Kidney capillary endothelial cell (primary cell): ENCODE results near the gene ANO1.

ENCODE experiments used
- DNase-seq: peaks from one replicate; pipeline ENCODE4 v3.0.0-alpha.2; 2018; ENCODE audit warnings: low spot score

The ANO1 gene

DNA sequence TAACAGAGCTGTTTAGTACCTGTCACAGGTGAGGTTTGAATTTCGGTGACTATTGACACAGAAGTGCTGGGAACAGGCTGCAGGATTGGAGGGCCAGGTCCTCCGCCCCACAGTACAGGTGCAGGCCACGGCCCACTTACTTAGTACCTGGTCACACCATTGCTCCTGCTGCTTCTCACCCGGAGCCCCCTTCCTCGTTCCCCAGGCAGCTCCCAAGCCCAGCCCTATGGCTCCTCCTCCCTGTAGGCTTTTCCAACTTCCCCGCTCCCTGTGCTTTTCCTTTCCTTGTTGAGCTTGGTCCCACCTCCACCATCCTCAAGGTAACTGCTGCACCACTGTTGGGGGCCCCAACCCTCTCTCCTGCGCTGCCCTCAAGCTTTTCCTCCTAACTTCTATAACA, 27.9 kb upstream of the ANO1 start:
- DNase-seq, result no peak

- DNase-seq, result no peak
These were observed 24.1 kb upstream of the ANO1 start for GRCh38 chr11:70054004-70054403.

DNA sequence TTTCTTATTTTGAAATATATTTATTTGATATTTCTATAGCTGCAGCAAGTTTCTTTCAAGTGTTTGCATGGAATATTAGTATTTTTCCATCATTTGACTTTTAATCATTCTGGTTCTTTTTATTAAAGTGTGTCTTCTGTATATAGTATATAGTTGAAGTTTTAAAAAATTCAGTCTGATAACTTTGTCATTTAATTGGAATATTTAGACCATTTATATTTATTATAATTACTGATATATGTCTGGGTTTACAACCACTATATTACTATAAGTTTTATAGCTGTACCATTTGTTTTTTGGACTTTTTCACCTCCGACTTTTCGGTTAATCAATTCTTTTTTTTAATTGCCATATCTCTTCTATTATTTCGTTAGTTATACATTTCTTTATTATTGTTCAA, 22.7 kb upstream of the ANO1 start:
- no peak for DNase-seq

DNA sequence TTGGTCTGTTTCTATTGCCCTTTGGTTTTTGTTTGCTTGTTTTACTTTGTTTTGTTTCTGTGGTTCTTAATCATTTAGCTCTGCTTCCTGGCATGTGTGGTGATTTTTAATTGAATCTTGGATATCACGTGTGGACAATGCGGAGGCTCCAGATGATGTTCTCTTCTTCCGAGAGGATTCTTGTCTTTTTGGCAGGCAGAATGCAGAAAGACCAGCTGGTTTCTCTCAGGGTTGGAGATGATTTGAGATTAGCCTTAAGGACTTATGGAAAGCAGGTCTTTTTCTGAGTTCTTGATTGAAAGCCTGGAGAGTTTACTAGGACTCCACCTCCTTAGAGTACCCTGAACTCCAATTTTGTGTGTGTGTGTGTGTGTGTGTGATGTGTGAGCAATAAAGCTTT, 21.0 kb upstream of the ANO1 start:
- DNase-seq, result no peak

DNA sequence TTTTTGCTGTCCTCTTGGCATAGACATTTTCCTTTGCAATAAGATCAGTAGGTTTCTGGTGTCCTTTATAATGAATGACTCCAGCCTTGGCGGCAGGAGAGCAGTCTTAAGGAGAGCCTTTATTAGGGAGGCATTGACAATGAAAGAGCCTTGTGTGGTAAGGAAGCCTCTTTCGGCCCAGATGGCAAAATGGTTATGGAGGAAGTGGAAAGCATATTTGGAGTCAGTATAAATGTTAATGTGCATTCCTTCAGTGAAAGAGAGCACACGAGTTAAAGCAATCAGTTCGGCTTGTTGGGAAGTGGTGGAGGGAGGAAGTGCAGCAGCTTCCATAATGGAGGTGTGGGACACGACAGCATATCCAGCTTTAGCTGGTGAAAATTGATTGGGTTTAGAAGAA, 18.1 kb upstream of the ANO1 start:
- no peak for DNase-seq

DNA sequence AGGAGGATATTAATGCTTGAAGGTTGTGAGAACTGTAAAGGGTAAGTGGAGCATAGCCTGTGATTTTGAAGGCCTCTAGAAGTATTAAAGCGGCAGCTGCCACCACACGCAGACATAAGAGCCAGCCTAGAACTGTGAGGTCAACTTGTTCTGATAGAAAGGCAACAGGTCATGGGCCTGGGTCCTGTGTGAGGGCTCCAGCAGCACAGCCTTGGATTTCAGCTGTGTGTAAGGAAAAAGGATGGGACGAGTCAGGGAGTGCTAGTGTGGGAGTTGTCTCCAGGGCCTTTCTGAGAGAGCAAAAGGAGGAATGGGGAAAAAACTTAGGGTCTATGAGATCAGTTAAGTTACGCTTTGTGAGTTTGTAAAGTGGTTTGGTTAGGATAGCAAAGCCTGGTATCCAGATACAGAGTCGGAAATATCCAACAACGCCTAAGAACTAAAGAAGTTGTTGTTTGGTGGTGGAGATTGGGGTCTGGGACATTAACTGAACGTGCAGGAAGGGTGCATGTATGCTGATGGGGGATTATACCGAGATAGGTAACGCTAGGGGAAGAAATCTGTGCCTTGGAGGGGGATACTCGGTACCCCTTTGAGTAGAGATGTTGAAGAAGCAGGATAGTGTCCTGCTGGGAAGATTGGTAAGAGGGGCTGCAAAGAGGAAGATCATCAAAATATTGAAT, 17.4 kb upstream of the ANO1 start:
- no peak for DNase-seq

- no peak for DNase-seq
These were observed 16.4 kb upstream of the ANO1 start for GRCh38 chr11:70061734-70062133.

DNA sequence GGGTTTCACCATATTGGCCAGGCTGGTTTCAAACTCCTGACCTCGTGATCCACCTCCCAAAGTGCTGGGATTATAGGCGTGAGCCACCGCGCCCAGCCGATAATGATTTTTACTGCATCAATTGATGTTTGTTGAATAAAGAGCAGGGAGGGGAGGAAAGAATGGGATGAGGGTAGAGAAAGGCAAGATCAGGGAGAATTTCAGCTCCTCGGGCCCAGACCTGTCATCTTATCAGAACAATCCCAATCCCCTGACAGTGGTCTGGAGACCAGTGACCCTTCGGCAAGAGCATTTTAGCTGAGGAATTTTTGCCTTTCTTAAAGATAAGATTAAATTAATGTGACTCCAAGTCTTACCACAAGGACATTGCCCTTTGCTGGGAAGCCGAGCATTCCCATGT, 15.0 kb upstream of the ANO1 start:
- no peak for DNase-seq

- DNase-seq, result no peak
These were observed 14.6 kb upstream of the ANO1 start for GRCh38 chr11:70063555-70063954.

- DNase-seq, result no peak
These were observed 13.9 kb upstream of the ANO1 start for GRCh38 chr11:70064008-70064725.

DNA sequence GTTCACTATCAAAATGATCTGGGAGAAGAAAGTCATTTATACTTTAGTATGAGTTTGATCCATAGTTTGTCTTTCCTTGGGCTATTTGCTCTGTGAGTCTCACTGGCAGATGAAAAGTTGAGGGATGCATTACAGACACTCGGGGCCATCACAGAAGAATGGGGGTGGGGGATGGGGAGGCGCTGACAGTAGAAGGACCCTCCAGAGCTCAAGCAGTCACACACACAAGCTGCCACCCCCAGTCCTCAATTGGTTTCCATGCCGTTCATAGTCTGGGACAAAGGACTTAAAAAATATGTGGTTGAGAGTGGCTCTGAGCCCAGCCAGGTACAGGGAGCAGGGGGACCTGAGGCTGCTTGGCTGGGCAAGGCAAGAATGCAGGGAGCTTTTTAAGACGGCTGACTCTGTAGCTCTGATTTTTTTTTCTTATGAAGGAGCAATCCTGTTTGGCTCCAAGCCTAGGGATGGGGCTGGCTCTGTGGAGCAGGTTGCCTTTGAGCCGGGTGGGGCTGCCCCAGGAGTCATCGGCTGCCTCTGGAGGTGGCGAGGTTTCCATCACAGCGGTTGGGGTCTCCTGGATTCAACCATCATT, 13.3 kb upstream of the ANO1 start:
- no peak for DNase-seq

- DNase-seq, result no peak
These were observed 12.6 kb upstream of the ANO1 start for GRCh38 chr11:70065318-70066135.

GRCh38 chr11:70066136-70066520, 12.0 kb upstream of the ANO1 start:
- no peak for DNase-seq

GRCh38 chr11:70066628-70067027, 11.5 kb upstream of the ANO1 start:
- DNase-seq, result no peak

DNA sequence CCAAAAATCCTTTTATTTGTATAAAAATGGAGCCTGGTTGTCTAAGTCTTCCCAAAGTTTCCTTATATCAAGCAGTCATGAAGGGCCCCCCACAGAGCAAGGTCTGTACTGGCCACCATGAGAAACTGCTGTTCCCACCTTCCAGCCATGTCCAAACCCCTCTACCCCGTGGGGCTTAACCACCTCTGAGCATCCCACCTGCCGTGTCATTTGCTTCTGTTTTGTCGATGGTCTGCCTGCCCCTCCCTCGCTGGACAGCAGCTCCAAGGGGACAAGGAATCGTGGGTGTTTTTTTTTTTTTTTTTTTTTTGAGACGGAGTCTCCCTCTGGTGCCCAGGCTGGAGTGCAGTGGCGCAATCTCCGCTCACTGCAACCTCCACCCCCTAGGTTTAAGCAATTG, 11.1 kb upstream of the ANO1 start:
- DNase-seq, result no peak

GRCh38 chr11:70067591-70068341, 10.4 kb upstream of the ANO1 start:
- DNase-seq, result no peak

GRCh38 chr11:70068345-70068744, 9.8 kb upstream of the ANO1 start:
- no peak for DNase-seq

DNA sequence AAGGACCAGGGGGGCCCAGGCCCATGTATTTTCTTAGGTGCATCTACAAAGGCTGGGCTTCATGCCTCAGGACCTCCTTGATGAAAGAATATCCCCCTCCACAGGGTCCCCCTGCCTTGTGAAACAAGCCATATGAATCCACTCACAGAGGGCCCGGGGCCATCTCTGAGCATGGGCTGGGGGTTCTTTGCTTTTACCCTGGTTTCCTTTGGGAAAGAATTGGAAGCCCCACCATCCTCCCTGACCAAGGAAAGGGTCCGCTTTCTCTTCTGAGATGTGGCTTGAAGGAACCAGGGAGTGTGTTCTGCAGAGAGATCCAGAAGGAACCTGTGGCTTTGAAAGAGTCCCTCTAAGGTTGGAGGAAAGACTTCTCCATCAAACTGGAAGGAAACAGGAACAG, 9.2 kb upstream of the ANO1 start:
- no peak for DNase-seq

DNA sequence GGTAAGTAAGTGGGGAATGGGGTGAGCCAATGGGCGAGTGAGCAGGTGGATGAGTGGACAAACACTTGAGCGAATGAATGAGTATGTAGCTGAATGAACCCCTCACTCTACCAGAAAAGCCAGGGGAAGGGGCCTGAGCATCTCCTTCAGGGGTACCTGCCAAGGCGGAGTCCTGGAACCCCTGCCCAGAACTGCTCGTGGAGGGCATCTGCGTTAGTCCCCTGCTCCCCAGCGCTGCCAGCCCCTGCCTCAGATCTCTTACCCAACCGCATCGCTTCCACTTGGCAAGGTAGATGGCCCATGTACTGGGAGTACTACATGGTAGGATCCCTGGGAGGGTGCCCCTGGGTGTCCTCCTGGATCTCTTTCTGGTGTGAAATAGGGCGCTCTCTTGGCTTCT, 7.4 kb upstream of the ANO1 start:
- DNase-seq, result no peak

- no peak for DNase-seq
These were observed 6.1 kb upstream of the ANO1 start for GRCh38 chr11:70071996-70072395.

DNA sequence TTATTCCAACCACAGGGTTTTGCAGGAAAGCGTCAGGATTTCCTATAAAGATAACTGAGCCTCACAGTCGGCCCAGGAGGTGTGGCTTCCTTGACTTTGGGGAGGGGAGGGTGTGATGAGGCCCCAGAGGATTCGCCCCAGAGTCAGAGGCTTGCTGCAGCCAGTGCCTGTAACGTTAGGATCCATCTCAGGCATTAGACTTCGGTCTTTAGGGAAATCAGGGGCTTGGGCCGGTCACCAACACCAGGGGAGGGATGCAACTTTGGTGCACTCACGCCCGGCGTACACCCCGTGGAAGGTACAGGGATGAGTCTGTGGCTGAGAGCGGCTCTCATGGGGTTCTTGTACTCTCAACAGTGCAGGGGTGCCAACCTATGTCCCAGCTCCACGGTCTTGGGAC, 5.7 kb upstream of the ANO1 start:
- no peak for DNase-seq
